ENCODE data around the gene CRYGN. TPM values are rescaled to one million over a fixed set of nuclear protein-coding genes. Genes with fewer than 3 reads are reported as not detected.
A peak's percentile ranks its signal among the peaks of the same experiment; 100 is the strongest.

CRYGN gene
- total and polyA plus RNA-seq, 2 experiments from 2014 or later = 0.59 to 1.5 TPM

DNA sequence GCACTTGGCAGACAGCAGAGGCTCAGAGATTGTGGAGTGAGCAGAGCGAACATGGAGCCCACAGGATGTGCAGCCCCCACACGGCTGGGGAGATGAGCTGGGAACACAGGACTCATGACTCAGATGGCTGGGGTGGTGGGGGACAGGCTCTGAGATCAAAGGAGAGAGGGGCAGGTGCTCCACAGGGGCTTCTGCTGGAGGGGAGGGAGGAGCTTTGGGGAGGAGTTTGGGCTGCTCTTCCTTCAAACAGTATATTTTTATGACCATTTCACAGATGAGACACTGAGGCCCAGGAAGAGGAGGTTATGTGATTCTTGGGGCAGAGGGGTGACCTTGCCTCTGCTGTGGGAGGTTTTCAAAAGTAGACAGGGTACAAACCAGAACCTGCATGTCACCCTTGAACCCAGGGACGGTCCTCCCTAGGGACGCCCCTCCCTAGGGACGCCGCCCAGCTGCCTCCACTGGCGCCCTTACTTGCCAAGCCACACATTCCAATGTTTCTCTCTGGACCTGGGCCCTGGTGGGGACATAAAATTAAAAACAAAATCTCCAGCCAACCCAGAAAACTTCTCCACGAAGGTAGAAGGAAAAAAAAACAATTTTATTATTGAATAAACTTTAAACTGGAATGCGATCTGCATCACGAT, 981 bp upstream of the CRYGN start:
- Mint-ChIP-seq H3K27me3 (ENCODE audit: insufficient read depth, low read depth, poor library complexity) (peaks cover 17% of the 10 kb centered on the region), H3K27ac (no peak overlapping the region; the same call in 1 of the 2 replicates), H3K4me1 (peaks cover 27% of the 10 kb centered on the region), H3K9me3 (no peaks in the 10 kb centered on the region), H3K4me3 (peak overlapping the region; percentile 83), H3K36me3 (ENCODE audit: low read depth) (no peaks in the 10 kb centered on the region; the same call in 2 of the 3 replicates)
- Histone ChIP-seq H3K4me1 (ENCODE audit: insufficient read depth) (peaks cover 25% of the 10 kb centered on the region), H3K4me2 (peak overlapping the region; percentile 89), H3F3A (replicated peaks; ENCODE audit: low read depth) (peaks cover 8% of the 10 kb centered on the region), H3K27ac (ENCODE audit: low read depth) (no peak overlapping the region), H4K20me1 (replicated peaks; ENCODE audit: insufficient read depth) (no peaks in the 10 kb centered on the region), H3K79me2 (replicated peaks; ENCODE audit: insufficient read depth) (no peaks in the 10 kb centered on the region), H2AFZ (peak overlapping the region; percentile 99), H3K36me3 (ENCODE audit: insufficient read depth) (no peaks in the 10 kb centered on the region), H3K27me3 (ENCODE audit: insufficient read depth) (peaks cover 10% of the 10 kb centered on the region; the same call in 1 of the 2 replicates), H3K9me2 (ENCODE audit: insufficient read depth) (no peaks in the 10 kb centered on the region), H3K4me3 (peak overlapping the region; percentile 73)
- TF ChIP-seq EZH2phosphoT487 (IDR thresholded peaks at IDR 0.05; ENCODE audit: unreplicated experiment) (no peak), CREB1 (CRISPR knock-in tag; IDR thresholded peaks at IDR 0.05; ENCODE audit: low read depth) (no peak), POLR2AphosphoS5 (IDR thresholded peaks at IDR 0.05; ENCODE audit: low read depth) (no peak), NANOG (IDR thresholded peaks at IDR 0.05; ENCODE audit: borderline replicate concordance) (no peak), JUNB (IDR thresholded peaks at IDR 0.05; ENCODE audit: unreplicated experiment) (no peak)
- TF ChIP-seq, protein P1, sequence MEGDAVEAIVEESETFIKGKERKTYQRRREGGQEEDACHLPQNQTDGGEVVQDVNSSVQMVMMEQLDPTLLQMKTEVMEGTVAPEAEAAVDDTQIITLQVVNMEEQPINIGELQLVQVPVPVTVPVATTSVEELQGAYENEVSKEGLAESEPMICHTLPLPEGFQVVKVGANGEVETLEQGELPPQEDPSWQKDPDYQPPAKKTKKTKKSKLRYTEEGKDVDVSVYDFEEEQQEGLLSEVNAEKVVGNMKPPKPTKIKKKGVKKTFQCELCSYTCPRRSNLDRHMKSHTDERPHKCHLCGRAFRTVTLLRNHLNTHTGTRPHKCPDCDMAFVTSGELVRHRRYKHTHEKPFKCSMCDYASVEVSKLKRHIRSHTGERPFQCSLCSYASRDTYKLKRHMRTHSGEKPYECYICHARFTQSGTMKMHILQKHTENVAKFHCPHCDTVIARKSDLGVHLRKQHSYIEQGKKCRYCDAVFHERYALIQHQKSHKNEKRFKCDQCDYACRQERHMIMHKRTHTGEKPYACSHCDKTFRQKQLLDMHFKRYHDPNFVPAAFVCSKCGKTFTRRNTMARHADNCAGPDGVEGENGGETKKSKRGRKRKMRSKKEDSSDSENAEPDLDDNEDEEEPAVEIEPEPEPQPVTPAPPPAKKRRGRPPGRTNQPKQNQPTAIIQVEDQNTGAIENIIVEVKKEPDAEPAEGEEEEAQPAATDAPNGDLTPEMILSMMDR (conservative IDR thresholded peaks at IDR 0.05; ENCODE audit: low read depth in 2 of 2) = no peak
- DNase-seq (ENCODE audit: low spot score) (no peak), ATAC-seq (peak; percentile 15; the same call in 2 of the 3 replicates)

DNA sequence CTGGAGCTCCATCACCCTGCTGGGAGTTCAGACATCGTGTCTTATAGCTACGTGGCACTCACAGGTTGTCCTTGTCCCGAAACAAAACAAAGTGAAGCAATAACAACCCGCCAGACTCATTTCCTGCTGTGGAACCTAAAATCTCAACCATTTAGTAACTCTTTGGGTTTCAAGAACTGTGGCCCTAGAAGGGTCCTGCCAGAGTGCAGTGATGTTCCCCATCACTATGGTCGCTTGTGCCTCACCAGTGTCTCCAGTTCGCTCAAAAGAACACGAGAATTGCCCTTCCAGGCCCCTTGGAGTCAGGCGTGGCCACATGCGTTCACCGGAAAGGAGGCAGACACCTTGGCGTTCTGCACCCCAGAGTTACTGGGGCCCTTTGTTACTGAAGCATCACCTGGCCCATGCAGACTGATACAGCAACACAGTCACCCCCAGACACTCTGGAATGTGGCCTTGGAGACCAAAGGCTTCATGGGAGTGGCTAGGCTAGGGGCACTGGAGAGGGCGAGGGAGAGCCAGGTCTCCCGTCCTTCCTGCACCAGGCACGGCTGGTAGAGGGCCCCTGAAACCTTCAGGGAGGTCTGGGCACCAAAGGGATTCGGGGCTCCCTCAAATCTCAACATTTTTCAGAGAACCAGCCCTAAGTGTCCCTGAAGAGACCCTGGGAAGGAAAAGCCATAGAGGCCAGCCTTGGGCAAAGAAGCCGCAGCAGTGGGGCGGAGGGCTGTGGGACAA, 908 bp downstream of the CRYGN start:
- ATAC-seq = no peak; the same call in 2 of the 3 replicates
- Histone ChIP-seq H3K4me2 (peak overlapping the region; percentile 89), H3K79me2 (replicated peaks; ENCODE audit: insufficient read depth) (no peaks in the 10 kb centered on the region), H3K27me3 (ENCODE audit: insufficient read depth) (peaks cover 10% of the 10 kb centered on the region; the same call in 1 of the 2 replicates), H3K4me3 (peak overlapping the region; percentile 73), H4K20me1 (replicated peaks; ENCODE audit: insufficient read depth) (no peaks in the 10 kb centered on the region), H3K4me1 (ENCODE audit: insufficient read depth) (peaks cover 25% of the 10 kb centered on the region), H3K9me2 (ENCODE audit: insufficient read depth) (no peaks in the 10 kb centered on the region), H3K27ac (ENCODE audit: low read depth) (no peak overlapping the region), H3K36me3 (ENCODE audit: insufficient read depth) (no peaks in the 10 kb centered on the region), H3F3A (replicated peaks; ENCODE audit: low read depth) (peaks cover 8% of the 10 kb centered on the region), H2AFZ (peak overlapping the region; percentile 99)
- no peak for DNase-seq (ENCODE audit: low spot score)
- Mint-ChIP-seq H3K9me3 (no peaks in the 10 kb centered on the region), H3K4me1 (peaks cover 27% of the 10 kb centered on the region), H3K27ac (no peak overlapping the region), H3K4me3 (peak overlapping the region; percentile 83), H3K36me3 (ENCODE audit: low read depth) (no peaks in the 10 kb centered on the region; the same call in 2 of the 3 replicates), H3K27me3 (ENCODE audit: insufficient read depth, low read depth, poor library complexity) (peaks cover 17% of the 10 kb centered on the region)
- TF ChIP-seq EZH2phosphoT487 (IDR thresholded peaks at IDR 0.05; ENCODE audit: unreplicated experiment) = no peak
- TF ChIP-seq STAT1 (IDR thresholded peaks at IDR 0.05; ENCODE audit: unreplicated experiment) = no peak
- no peak for TF ChIP-seq JUNB (IDR thresholded peaks at IDR 0.05; ENCODE audit: unreplicated experiment)
- TF ChIP-seq, protein P2, sequence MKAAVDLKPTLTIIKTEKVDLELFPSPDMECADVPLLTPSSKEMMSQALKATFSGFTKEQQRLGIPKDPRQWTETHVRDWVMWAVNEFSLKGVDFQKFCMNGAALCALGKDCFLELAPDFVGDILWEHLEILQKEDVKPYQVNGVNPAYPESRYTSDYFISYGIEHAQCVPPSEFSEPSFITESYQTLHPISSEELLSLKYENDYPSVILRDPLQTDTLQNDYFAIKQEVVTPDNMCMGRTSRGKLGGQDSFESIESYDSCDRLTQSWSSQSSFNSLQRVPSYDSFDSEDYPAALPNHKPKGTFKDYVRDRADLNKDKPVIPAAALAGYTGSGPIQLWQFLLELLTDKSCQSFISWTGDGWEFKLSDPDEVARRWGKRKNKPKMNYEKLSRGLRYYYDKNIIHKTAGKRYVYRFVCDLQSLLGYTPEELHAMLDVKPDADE (IDR thresholded peaks at IDR 0.05) = no peak

All from GM23338 (cell line).